HG02759 (cell line): ENCODE data around the gene SLC5A9.

Experiments used
- ATAC-seq: cut with Tn5 transposase; IDR thresholded peaks from one replicate; pipeline ENCODE4 v1.9.1; 2021; ENCODE audit warnings: mild to moderate bottlenecking, moderate library complexity; ENCODE audit not compliant: unreplicated experiment

SLC5A9 gene

GRCh38 chr1:48222501-48223242, at the start of gene SLC5A9:
Gene SLC5A9 (plus strand): TSS chr1:48222716. CDS start chr1:48222737, 21 bp downstream.
- no peak for ATAC-seq

GRCh38 chr1:48175116-48175515, 47.4 kb upstream of the SLC5A9 start:
- ATAC-seq: no peak

GRCh38 chr1:48177257-48177656, 45.3 kb upstream of the SLC5A9 start:
- ATAC-seq: no peak

- peak; percentile 27 for ATAC-seq
These were observed 40.7 kb upstream of the SLC5A9 start for GRCh38 chr1:48181669-48182367.

GRCh38 chr1:48182439-48182838, 40.1 kb upstream of the SLC5A9 start:
- ATAC-seq: peak; percentile 85

GRCh38 chr1:48186306-48186839, 36.1 kb upstream of the SLC5A9 start:
- ATAC-seq: no peak

- no peak for ATAC-seq
These were observed 34.5 kb upstream of the SLC5A9 start for GRCh38 chr1:48187969-48188563.

GRCh38 chr1:48190881-48191280, 31.6 kb upstream of the SLC5A9 start:
- no peak for ATAC-seq

- ATAC-seq: no peak
These were observed 27.7 kb upstream of the SLC5A9 start for GRCh38 chr1:48194801-48195200.

- ATAC-seq: no peak
These were observed 26.3 kb upstream of the SLC5A9 start for GRCh38 chr1:48196237-48196636.

- no peak for ATAC-seq
These were observed 23.5 kb upstream of the SLC5A9 start for GRCh38 chr1:48198970-48199369.

GRCh38 chr1:48200166-48200900, 22.2 kb upstream of the SLC5A9 start:
- ATAC-seq: no peak

GRCh38 chr1:48202030-48202752, 20.3 kb upstream of the SLC5A9 start:
- peak; percentile 66 for ATAC-seq

- ATAC-seq: no peak
These were observed 19.1 kb upstream of the SLC5A9 start for GRCh38 chr1:48203287-48203900.

GRCh38 chr1:48205522-48205921, 17.0 kb upstream of the SLC5A9 start:
- no peak for ATAC-seq

- ATAC-seq: no peak
These were observed 16.1 kb upstream of the SLC5A9 start for GRCh38 chr1:48206371-48206770.

- no peak for ATAC-seq
These were observed 15.4 kb upstream of the SLC5A9 start for GRCh38 chr1:48207131-48207530.

- no peak for ATAC-seq
These were observed 14.9 kb upstream of the SLC5A9 start for GRCh38 chr1:48207536-48208075.

GRCh38 chr1:48208251-48208650, 14.3 kb upstream of the SLC5A9 start:
- no peak for ATAC-seq

- ATAC-seq: no peak
These were observed 13.9 kb upstream of the SLC5A9 start for GRCh38 chr1:48208652-48209051.
